A549 (cell line): Measurements from ENCODE around the gene ARPC5L.

Source experiments
- CEBPB ChIP-seq, 2 experiments: fragments of >200 bp in 1 of 2; sonication (Bioruptor Twin) in 1 of 2; formaldehyde crosslinking in 1 of 2; IDR thresholded peaks; 2 replicates each; pipeline ENCODE4 v1.6.1; 2012 to 2016
- CTCF ChIP-seq: fragments of >200 bp; sonication (Bioruptor Twin); formaldehyde crosslinking; IDR thresholded peaks from 3 replicates; pipeline ENCODE4 v1.5.1; 2016
- ESRRA ChIP-seq: fragments of 150-350 bp; IDR thresholded peaks from 2 replicates; pipeline ENCODE4 v1.6.1; 2014; ENCODE audit warnings: mild to moderate bottlenecking, low read length, borderline replicate concordance
- FOXS1 ChIP-seq: fragments of 250-450 bp; sonication (Bioruptor Pico); IDR thresholded peaks from 2 replicates; pipeline ENCODE4 v1.5.0; 2020; ENCODE audit warnings: mild to moderate bottlenecking, moderate library complexity
- HES2 ChIP-seq: fragments of >200 bp; sonication (Bioruptor Twin); formaldehyde crosslinking; IDR thresholded peaks from 2 replicates; pipeline ENCODE4 v1.6.1; 2016
- POLR2A ChIP-seq: IDR thresholded peaks from 2 replicates; pipeline ENCODE4 v1.6.1; 2012; ENCODE audit warnings: mild to moderate bottlenecking, low read length
- ZFP36 ChIP-seq: fragments of 450-650 bp; IDR thresholded peaks from 2 replicates; pipeline ENCODE4 v1.6.1; 2014; ENCODE audit warnings: borderline replicate concordance; ENCODE audit not compliant: partially characterized antibody

GRCh38 chr9:124914753-124915405, 52.9 kb downstream of the ARPC5L start:
- TF ChIP-seq CEBPB (IDR thresholded peaks at IDR 0.05) = no peak
- no peak for TF ChIP-seq CTCF
- no peak for TF ChIP-seq HES2
- TF ChIP-seq ESRRA = no peak
- TF ChIP-seq POLR2A = no peak
- TF ChIP-seq ZFP36 = no peak
- no peak for TF ChIP-seq FOXS1 (CRISPR knock-in tag)
